Fibroblast of the aortic adventitia (primary cell): ENCODE measurements around the gene C1orf210. TPM values are rescaled to one million over a fixed set of nuclear protein-coding genes. Genes with fewer than 3 reads are reported as not detected.

Experiments
- DNase-seq: peaks from one replicate; pipeline ENCODE4 v3.0.0-alpha.2; 2010; ENCODE audit warnings: low read depth
- H3K4me3 ChIP-seq: 2 replicates; pipeline ENCODE4 v1.5.1; 2011; ENCODE audit warnings: low read depth, mild to moderate bottlenecking, control low read depth, low read length, moderate library complexity
- CTCF ChIP-seq: IDR thresholded peaks from 2 replicates; pipeline ENCODE4 v1.5.1; 2011; ENCODE audit warnings: mild to moderate bottlenecking, low read length, control low read depth, inconsistent platforms; ENCODE audit not compliant: insufficient read depth
- total RNA-seq: library from RNA; depleted of rRNA; stranded (reverse); fragments of >200 nt; gene quantifications from 2 replicates; pipeline ENCODE4 v1.2.3, GENCODE V29; 2012; ENCODE audit warnings: low replicate concordance

The C1orf210 gene
- total RNA-seq, 1 donor, result not detected

- no peak for TF ChIP-seq CTCF
- no peak overlapping the region for H3K4me3 ChIP-seq
- no peak for DNase-seq
Observed at GRCh38 chr1:43239484-43239883, 45.9 kb downstream of the C1orf210 start.

- DNase-seq, result no peak
- no peak for TF ChIP-seq CTCF
- H3K4me3 ChIP-seq, result no peak overlapping the region
Observed at GRCh38 chr1:43238991-43239469, 46.4 kb downstream of the C1orf210 start.

- no peak overlapping the region for H3K4me3 ChIP-seq
- peak; percentile 82 for TF ChIP-seq CTCF
- DNase-seq, result peak; percentile 76
Observed at GRCh38 chr1:43238085-43238484, 47.3 kb downstream of the C1orf210 start.

- H3K4me3 ChIP-seq, result no peak overlapping the region
- DNase-seq, result no peak
- TF ChIP-seq CTCF, result no peak
Observed at GRCh38 chr1:43237121-43237520, 48.3 kb downstream of the C1orf210 start.

GRCh38 chr1:43235451-43236121 lies 49.8 kb downstream of the C1orf210 start:
- TF ChIP-seq CTCF, result no peak
- no peak overlapping the region for H3K4me3 ChIP-seq
- no peak for DNase-seq

- DNase-seq, result no peak
- no peak for TF ChIP-seq CTCF
- H3K4me3 ChIP-seq, result no peak overlapping the region
Observed at GRCh38 chr1:43235040-43235439, 50.3 kb downstream of the C1orf210 start.

- TF ChIP-seq CTCF, result no peak
- no peak overlapping the region for H3K4me3 ChIP-seq
- DNase-seq, result no peak
Observed at GRCh38 chr1:43234267-43234666, 51.1 kb downstream of the C1orf210 start.
